Upper lobe of left lung (tissue), 4 donors: ENCODE measurements around the gene LARP4B.

Source experiments
- EP300 ChIP-seq, 4 donors: sonication (generic); formaldehyde crosslinking; IDR thresholded peaks; one replicate each; pipeline ENCODE4 v1.5.1; 2017; ENCODE audit warnings: antibody characterized with exemption in 4 of 4, control low read depth in 2 of 4
- POLR2A ChIP-seq, 4 donors: fragments of 450-650 bp; IDR thresholded peaks; one replicate each; pipeline ENCODE4 v1.5.1; 2016 to 2017; ENCODE audit warnings: antibody characterized with exemption in 4 of 4, mild to moderate bottlenecking in 2 of 4
- TF ChIP-seq, protein P1 (sequence below), 6 experiments: fragments of 450-650 bp in 4 of 6; fragments of 200-600 bp in 2 of 6; sonication (generic) in 2 of 6; IDR thresholded peaks; one replicate each; pipeline ENCODE4 v1.5.1; 2016 to 2019; ENCODE audit warnings: antibody characterized with exemption in 6 of 6

DNA sequence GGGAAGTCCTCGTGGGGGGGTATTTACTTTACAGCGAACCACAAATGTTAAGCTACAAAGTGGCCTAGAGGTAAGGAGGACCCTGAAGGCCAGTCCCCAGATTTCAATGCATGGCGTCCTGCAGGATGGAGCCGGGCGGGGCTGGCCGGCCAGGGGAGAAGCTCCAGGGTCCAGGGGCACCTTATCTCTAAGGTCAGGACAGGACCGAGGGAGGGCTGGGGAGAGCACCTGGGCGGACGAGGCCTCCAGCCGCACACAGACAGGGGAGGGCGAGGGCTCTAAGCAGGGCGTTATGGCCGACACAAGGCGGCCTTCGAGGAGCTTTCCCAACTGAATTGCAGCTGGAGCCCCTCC, 145.7 kb downstream of the LARP4B start:
- TF ChIP-seq, protein P1, sequence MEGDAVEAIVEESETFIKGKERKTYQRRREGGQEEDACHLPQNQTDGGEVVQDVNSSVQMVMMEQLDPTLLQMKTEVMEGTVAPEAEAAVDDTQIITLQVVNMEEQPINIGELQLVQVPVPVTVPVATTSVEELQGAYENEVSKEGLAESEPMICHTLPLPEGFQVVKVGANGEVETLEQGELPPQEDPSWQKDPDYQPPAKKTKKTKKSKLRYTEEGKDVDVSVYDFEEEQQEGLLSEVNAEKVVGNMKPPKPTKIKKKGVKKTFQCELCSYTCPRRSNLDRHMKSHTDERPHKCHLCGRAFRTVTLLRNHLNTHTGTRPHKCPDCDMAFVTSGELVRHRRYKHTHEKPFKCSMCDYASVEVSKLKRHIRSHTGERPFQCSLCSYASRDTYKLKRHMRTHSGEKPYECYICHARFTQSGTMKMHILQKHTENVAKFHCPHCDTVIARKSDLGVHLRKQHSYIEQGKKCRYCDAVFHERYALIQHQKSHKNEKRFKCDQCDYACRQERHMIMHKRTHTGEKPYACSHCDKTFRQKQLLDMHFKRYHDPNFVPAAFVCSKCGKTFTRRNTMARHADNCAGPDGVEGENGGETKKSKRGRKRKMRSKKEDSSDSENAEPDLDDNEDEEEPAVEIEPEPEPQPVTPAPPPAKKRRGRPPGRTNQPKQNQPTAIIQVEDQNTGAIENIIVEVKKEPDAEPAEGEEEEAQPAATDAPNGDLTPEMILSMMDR (IDR thresholded peaks at IDR 0.05), result no peak
- TF ChIP-seq POLR2A (IDR thresholded peaks at IDR 0.05) (no peak), EP300 (IDR thresholded peaks at IDR 0.05) (no peak)
